HepG2 (cell line): ENCODE data around the gene FOXS1. TPM values are rescaled to one million over a fixed set of nuclear protein-coding genes. Genes with fewer than 3 reads are reported as not detected.

Source experiments
- ATAC-seq: fragments of 200-7000 bp; cut with Tn5 transposase; 3 replicates; pipeline ENCODE4 v1.9.1; 2020; ENCODE audit warnings: mild to moderate bottlenecking, moderate library complexity
- BruUV-seq: library from RNA; stranded (reverse); fragments of 400-500 nt; replicated peaks from 2 replicates; lab custom pipeline; 2021; lab: Mats Ljungman, UMichigan
- CTCF ChIA-PET: fragments of 300-600 bp; formaldehyde crosslinking; extraction: SDS; loops from one replicate; lab custom pipeline; 2021; ENCODE audit warnings: low total read pairs, inconsistent platforms, low intra/inter-chr PET ratio; lab: Yijun Ruan, JAX
- POLR2A ChIA-PET: fragments of 350-600 bp; sonication (Branson Sonifier 250); formaldehyde crosslinking; loops from one replicate; lab custom pipeline; 2020; ENCODE audit warnings: antibody characterized with exemption, inconsistent platforms; lab: Yijun Ruan, JAX
- DNase-seq: peaks from one replicate; pipeline ENCODE4 v3.0.0-alpha.2; 2015; ENCODE audit warnings: low spot score
- FAIRE-seq: peaks from 3 replicates; lab custom pipeline; 2011; peaks lifted over from hg19 to GRCh38; lab: Jason Lieb, UNC
- H2AFZ ChIP-seq: one replicate; pipeline ENCODE4 v1.6.1; 2011; ENCODE audit warnings: low read length, inconsistent platforms
- H3K27ac ChIP-seq: fragments of 300-600 bp; 3 replicates; pipeline ENCODE4 v1.8.0; 2011; ENCODE audit warnings: mixed run types, mild to moderate bottlenecking, mixed read lengths, low read length, inconsistent platforms; ENCODE audit not compliant: insufficient read depth; ENCODE audit errors: extremely low read length
- H3K27me3 ChIP-seq, 2 experiments: fragments of 200-600 bp in 1 of 2; 2 replicates in 1 of 2; 3 replicates in 1 of 2; pipeline versions ENCODE4 v1.6.0 to v1.8.0; 2011; ENCODE audit warnings: low read length in 2 of 2, mild to moderate bottlenecking in 2 of 2, moderate library complexity in 2 of 2, inconsistent platforms in 1 of 2; ENCODE audit not compliant: insufficient read depth in 2 of 2, control insufficient read depth in 1 of 2
- H3K36me3 ChIP-seq, 2 experiments: fragments of 200-600 bp in 1 of 2; replicated peaks in 1 of 2; 2 replicates in 1 of 2; 3 replicates in 1 of 2; pipeline versions ENCODE4 v1.5.1 to v1.8.0; 2011; ENCODE audit warnings: low read length in 2 of 2, inconsistent platforms in 1 of 2; ENCODE audit not compliant: insufficient read depth in 2 of 2, control insufficient read depth in 1 of 2
- H3K4me1 ChIP-seq: 2 replicates; pipeline ENCODE4 v1.5.1; 2012; ENCODE audit warnings: low read length, inconsistent platforms; ENCODE audit not compliant: insufficient read depth
- H3K4me2 ChIP-seq: 2 replicates; pipeline ENCODE4 v1.6.0; 2011; ENCODE audit warnings: low read depth, low read length, inconsistent platforms
- H3K4me3 ChIP-seq, 3 experiments: fragments of 200-600 bp in 1 of 3; sonication (generic), shearing (Covaris generic) in 1 of 3; replicated peaks in 1 of 3; 2 replicates each; pipeline ENCODE4 v1.5.1; 2011 to 2016; ENCODE audit warnings: low read length in 3 of 3, inconsistent platforms in 2 of 3, low read depth in 2 of 3, mild to moderate bottlenecking in 2 of 3, control low read depth in 1 of 3, mixed read lengths in 1 of 3; ENCODE audit not compliant: insufficient read depth in 1 of 3
- H3K79me2 ChIP-seq: one replicate; pipeline ENCODE4 v1.6.1; 2011; ENCODE audit warnings: low read length, inconsistent platforms; ENCODE audit not compliant: insufficient read depth
- H3K9ac ChIP-seq: 2 replicates; pipeline ENCODE4 v1.6.0; 2011; ENCODE audit warnings: mild to moderate bottlenecking, low read depth, low read length, inconsistent platforms; ENCODE audit not compliant: insufficient read depth
- H3K9me3 ChIP-seq: 2 replicates; pipeline ENCODE4 v1.5.1; 2012; ENCODE audit warnings: mild to moderate bottlenecking, low read length
- H4K20me1 ChIP-seq: 2 replicates; pipeline ENCODE4 v1.6.0; 2011; ENCODE audit warnings: inconsistent platforms, mild to moderate bottlenecking, low read length, moderate library complexity; ENCODE audit not compliant: insufficient read depth
- ADNP ChIP-seq: sonication (generic); formaldehyde crosslinking; IDR thresholded peaks from 2 replicates; pipeline ENCODE4 v1.4.0; 2020; ENCODE audit warnings: missing genetic modification reagents
- AHR ChIP-seq: IDR thresholded peaks from 2 replicates; pipeline ENCODE4 v1.6.1; 2018; ENCODE audit warnings: missing genetic modification reagents, missing compliant biosample characterization
- BHLHE40 ChIP-seq: IDR thresholded peaks from 2 replicates; pipeline ENCODE4 v1.6.1; 2011; ENCODE audit warnings: low read length, improper control_type of control experiment
- CHD4 ChIP-seq: fragments of 200-600 bp; sonication (generic); IDR thresholded peaks from 2 replicates; pipeline ENCODE4 v1.7.0; 2017; ENCODE audit warnings: mild to moderate bottlenecking, low read length, borderline replicate concordance
- EZH2 ChIP-seq: conservative IDR thresholded peaks from 2 replicates; pipeline ENCODE4 v1.6.1; 2012; ENCODE audit warnings: mild to moderate bottlenecking, low read depth, low read length, moderate library complexity
- HCFC1 ChIP-seq: fragments of 150-350 bp; IDR thresholded peaks from 2 replicates; pipeline ENCODE4 v1.6.1; 2014; ENCODE audit warnings: low read depth, low read length
- KDM1A ChIP-seq: IDR thresholded peaks from 2 replicates; pipeline ENCODE4 v1.6.1; 2016; ENCODE audit warnings: missing compliant biosample characterization
- MED13 ChIP-seq: sonication (generic); formaldehyde crosslinking; IDR thresholded peaks from 2 replicates; pipeline ENCODE4 v1.5.0; 2020; ENCODE audit warnings: missing genetic modification reagents
- MTA1 ChIP-seq: sonication (generic); formaldehyde crosslinking; IDR thresholded peaks from 2 replicates; pipeline ENCODE4 v1.4.0; 2020; ENCODE audit warnings: missing genetic modification reagents, mild to moderate bottlenecking, borderline replicate concordance
- SNRNP70 ChIP-seq: fragments of 200-400 bp; formaldehyde crosslinking; IDR thresholded peaks from 2 replicates; pipeline ENCODE4 v1.6.1; 2017; ENCODE audit warnings: mild to moderate bottlenecking, low read depth, low read length, moderate library complexity
- ZC3H13 ChIP-seq: sonication (generic); formaldehyde crosslinking; IDR thresholded peaks from 2 replicates; pipeline ENCODE4 v1.8.1; 2023; ENCODE audit warnings: mild to moderate bottlenecking, missing genetic modification reagents, moderate library complexity
- ZMAT3 ChIP-seq: sonication (generic); formaldehyde crosslinking; conservative IDR thresholded peaks from 2 replicates; pipeline ENCODE4 v1.7.0; 2021; ENCODE audit warnings: missing genetic modification reagents
- ZMYM3 ChIP-seq: sonication (generic); formaldehyde crosslinking; IDR thresholded peaks from 2 replicates; pipeline ENCODE4 v1.5.1; 2020; ENCODE audit warnings: mild to moderate bottlenecking, missing genetic modification reagents
- ZNF251 ChIP-seq: sonication (generic); formaldehyde crosslinking; IDR thresholded peaks from 2 replicates; pipeline ENCODE4 v1.9.0; 2021; ENCODE audit warnings: mild to moderate bottlenecking, missing genetic modification reagents
- ZNF430 ChIP-seq: sonication (generic); formaldehyde crosslinking; IDR thresholded peaks from 2 replicates; pipeline ENCODE4 v1.9.0; 2021; ENCODE audit warnings: mild to moderate bottlenecking, missing genetic modification reagents
- ZNF629 ChIP-seq: sonication (generic); formaldehyde crosslinking; conservative IDR thresholded peaks from 2 replicates; pipeline ENCODE4 v1.5.0; 2020; ENCODE audit warnings: missing genetic modification reagents
- ZNF660 ChIP-seq: sonication (generic); formaldehyde crosslinking; IDR thresholded peaks from 2 replicates; pipeline ENCODE4 v1.5.1; 2020; ENCODE audit warnings: mild to moderate bottlenecking, low read depth, missing genetic modification reagents, borderline replicate concordance
- ZNF768 ChIP-seq: sonication (generic); formaldehyde crosslinking; IDR thresholded peaks from 2 replicates; pipeline ENCODE4 v1.4.0; 2020; ENCODE audit warnings: missing genetic modification reagents
- WGBS: methylation state at CpG from one replicate; pipeline ENCODE4 v1.1.6; 2017; ENCODE audit warnings: low lambda C conversion rate; 5-methylcytosine and 5-hydroxymethylcytosine counted together
- in situ Hi-C: cut with HindIII; loops from 2 replicates; pipeline ENCODE4 v1.10.0; 2017; ENCODE audit warnings: low pct_unique_long_range_greater_than_20kb; ENCODE audit not compliant: extremely low pct_ligation_motif_present
- intact Hi-C: fragments of 100-400 bp; cut with micrococcal nuclease; formaldehyde crosslinking; loops from one replicate; pipeline ENCODE4 v1.10.0; 2022; ENCODE audit not compliant: unreplicated experiment
- polyA plus RNA-seq, 8 experiments: library from polyadenylated mRNA; depleted of rRNA in 3 of 8; stranded (reverse) in 7 of 8; unstranded in 1 of 8; fragments of >200 nt; fragmentation: Illumina TruSeq in 4 of 8; extraction: Trizol in 4 of 8; gene quantifications; 2 replicates each; pipeline versions ENCODE4 v1.2.1 to v1.2.3, GENCODE V29; 2011 to 2016; ENCODE audit warnings: low read depth in 4 of 8, missing spikeins in 1 of 8, mixed read lengths in 1 of 8; ENCODE audit not compliant: insufficient read depth in 1 of 8
- total RNA-seq, 5 experiments: library from RNA; depleted of rRNA; stranded (reverse); fragments of >200 nt; fragmentation: Illumina TruSeq; extraction: Trizol; gene quantifications; 2 replicates each; pipeline ENCODE4 v1.2.3, GENCODE V29; 2016; ENCODE audit warnings: low read depth in 1 of 5
- TF ChIP-seq, protein P1 (sequence below), 2 experiments: sonication (generic) in 1 of 2; formaldehyde crosslinking in 1 of 2; IDR thresholded peaks; 2 replicates each; pipeline versions ENCODE4 v1.4.0 to v1.6.1; 2016 to 2020; ENCODE audit warnings: borderline replicate concordance in 1 of 2, low read depth in 1 of 2, mild to moderate bottlenecking in 1 of 2, missing genetic modification reagents in 1 of 2
- TF ChIP-seq, protein P2 (sequence below): sonication (generic); formaldehyde crosslinking; IDR thresholded peaks from 2 replicates; pipeline ENCODE4 v1.9.0; 2021; ENCODE audit warnings: missing genetic modification reagents, borderline replicate concordance

The FOXS1 gene
- total and polyA plus RNA-seq, 2 of the 13 experiments (the other 11 are each of a cell fraction or from before 2014, with no cell fraction given), result not detected

DNA sequence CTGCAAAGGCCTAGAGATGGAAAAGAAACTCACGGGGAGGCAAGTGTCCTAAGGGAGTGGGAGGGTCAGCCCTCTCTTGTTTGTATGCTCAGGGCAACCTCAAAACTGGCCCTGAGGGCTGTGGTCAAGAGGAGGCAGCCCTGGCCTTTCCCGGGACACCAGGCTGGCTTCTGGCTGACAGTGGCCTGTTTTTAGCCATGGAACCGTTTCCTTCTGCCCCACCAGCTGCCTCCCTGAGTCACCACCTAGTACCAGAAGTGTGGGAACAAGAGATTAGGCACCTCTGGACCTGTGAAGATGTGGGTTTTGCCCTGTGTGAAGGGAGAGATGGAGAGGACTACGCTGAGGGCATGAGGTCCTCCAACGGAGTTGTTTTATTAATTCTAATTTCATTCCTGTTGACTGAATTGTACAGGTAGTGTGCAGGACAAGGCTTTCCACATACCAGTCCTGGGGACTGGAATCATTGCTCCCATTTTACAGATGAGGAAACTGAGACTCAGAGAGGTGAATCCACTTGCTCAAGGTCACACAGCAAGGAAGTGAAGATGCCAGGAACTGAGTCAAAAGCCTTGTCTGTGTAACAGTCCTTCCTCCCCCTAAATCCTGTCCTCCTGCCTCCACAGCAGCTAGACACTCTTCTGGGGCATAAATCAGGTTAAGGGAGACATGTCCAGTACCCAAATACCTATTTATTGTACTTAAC is 5.5 kb downstream of the FOXS1 start:
- FAIRE-seq, result no peak

More for the DNA sequence above, 5.5 kb downstream of the FOXS1 start:
- in situ Hi-C loops (no loop called here), intact Hi-C loops (no loop called here)
- peaks cover 24% of the 10 kb centered on the region for H3K4me1 ChIP-seq
- no peak overlapping the region for H3K27ac ChIP-seq
- no peaks in the 10 kb centered on the region for H4K20me1 ChIP-seq
- ATAC-seq (no peak), DNase-seq (no peak)
- TF ChIP-seq AHR (CRISPR knock-in tag), result no peak
- no peak for TF ChIP-seq ZNF660 (CRISPR knock-in tag)
- TF ChIP-seq, protein P1, sequence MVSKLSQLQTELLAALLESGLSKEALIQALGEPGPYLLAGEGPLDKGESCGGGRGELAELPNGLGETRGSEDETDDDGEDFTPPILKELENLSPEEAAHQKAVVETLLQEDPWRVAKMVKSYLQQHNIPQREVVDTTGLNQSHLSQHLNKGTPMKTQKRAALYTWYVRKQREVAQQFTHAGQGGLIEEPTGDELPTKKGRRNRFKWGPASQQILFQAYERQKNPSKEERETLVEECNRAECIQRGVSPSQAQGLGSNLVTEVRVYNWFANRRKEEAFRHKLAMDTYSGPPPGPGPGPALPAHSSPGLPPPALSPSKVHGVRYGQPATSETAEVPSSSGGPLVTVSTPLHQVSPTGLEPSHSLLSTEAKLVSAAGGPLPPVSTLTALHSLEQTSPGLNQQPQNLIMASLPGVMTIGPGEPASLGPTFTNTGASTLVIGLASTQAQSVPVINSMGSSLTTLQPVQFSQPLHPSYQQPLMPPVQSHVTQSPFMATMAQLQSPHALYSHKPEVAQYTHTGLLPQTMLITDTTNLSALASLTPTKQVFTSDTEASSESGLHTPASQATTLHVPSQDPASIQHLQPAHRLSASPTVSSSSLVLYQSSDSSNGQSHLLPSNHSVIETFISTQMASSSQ (IDR thresholded peaks at IDR 0.05; ENCODE audit: low read depth), result no peak
- TF ChIP-seq, protein P1 (CRISPR knock-in tag; IDR thresholded peaks at IDR 0.05; ENCODE audit: borderline replicate concordance), result no peak
- no peak for TF ChIP-seq ZMAT3 (CRISPR knock-in tag)
- TF ChIP-seq ZNF768 (CRISPR knock-in tag), result peak; percentile 71; the same call in 1 of the 2 replicates
- no peak for TF ChIP-seq BHLHE40
- TF ChIP-seq ZNF629 (CRISPR knock-in tag), result peak; percentile 93
- no peak for TF ChIP-seq ZC3H13
- TF ChIP-seq ADNP (CRISPR knock-in tag), result 0 out of 2 replicates have a peak, but pooled peaks have one; percentile 50
- TF ChIP-seq MED13 (CRISPR knock-in tag), result no peak
- no peak for TF ChIP-seq MTA1
- no peak for TF ChIP-seq SNRNP70
- TF ChIP-seq CHD4, result peak; percentile 39; the same call in 1 of the 2 replicates
- TF ChIP-seq KDM1A (CRISPR knock-in tag), result 0 out of 2 replicates have a peak, but pooled peaks have one; percentile 12
- TF ChIP-seq ZNF430, result no peak
- TF ChIP-seq, protein P2, sequence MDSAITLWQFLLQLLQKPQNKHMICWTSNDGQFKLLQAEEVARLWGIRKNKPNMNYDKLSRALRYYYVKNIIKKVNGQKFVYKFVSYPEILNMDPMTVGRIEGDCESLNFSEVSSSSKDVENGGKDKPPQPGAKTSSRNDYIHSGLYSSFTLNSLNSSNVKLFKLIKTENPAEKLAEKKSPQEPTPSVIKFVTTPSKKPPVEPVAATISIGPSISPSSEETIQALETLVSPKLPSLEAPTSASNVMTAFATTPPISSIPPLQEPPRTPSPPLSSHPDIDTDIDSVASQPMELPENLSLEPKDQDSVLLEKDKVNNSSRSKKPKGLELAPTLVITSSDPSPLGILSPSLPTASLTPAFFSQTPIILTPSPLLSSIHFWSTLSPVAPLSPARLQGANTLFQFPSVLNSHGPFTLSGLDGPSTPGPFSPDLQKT (CRISPR knock-in tag), result no peak
- no peak for TF ChIP-seq EZH2
- TF ChIP-seq HCFC1, result no peak
- TF ChIP-seq ZNF251 (CRISPR knock-in tag), result no peak
- peak; percentile 67 for TF ChIP-seq ZMYM3 (CRISPR knock-in tag)
- H3K9ac ChIP-seq, result no peak overlapping the region
- peaks cover 11 to 46% of the 10 kb centered on the region in 2 experiments; a peak in 4 of 5 replicates for H3K27me3 ChIP-seq
- H3K36me3 ChIP-seq, result no peaks in the 10 kb centered on the region
- no peak overlapping the region for H2AFZ ChIP-seq
- no TSS peak for BruUV-seq
- no peak overlapping the region for H3K4me2 ChIP-seq
- ChIA-PET CTCF (no interaction called here), POLR2A (no interaction called here)
- no peak overlapping the region for H3K4me3 ChIP-seq
- no peaks in the 10 kb centered on the region for H3K9me3 ChIP-seq
- 10% methylated on average over 5 of the region's 5 CpGs for WGBS
- no peaks in the 10 kb centered on the region for H3K79me2 ChIP-seq
